Measurements from ENCODE around the gene ASPDH.
A peak's percentile ranks its signal among the peaks of the same experiment; 100 is the strongest.
"Not testable (repeated sequence)": the region's sequence is repeated elsewhere in the genome, so short reads cannot be mapped to it uniquely, and the experiment has no call there.

The ASPDH gene

DNA sequence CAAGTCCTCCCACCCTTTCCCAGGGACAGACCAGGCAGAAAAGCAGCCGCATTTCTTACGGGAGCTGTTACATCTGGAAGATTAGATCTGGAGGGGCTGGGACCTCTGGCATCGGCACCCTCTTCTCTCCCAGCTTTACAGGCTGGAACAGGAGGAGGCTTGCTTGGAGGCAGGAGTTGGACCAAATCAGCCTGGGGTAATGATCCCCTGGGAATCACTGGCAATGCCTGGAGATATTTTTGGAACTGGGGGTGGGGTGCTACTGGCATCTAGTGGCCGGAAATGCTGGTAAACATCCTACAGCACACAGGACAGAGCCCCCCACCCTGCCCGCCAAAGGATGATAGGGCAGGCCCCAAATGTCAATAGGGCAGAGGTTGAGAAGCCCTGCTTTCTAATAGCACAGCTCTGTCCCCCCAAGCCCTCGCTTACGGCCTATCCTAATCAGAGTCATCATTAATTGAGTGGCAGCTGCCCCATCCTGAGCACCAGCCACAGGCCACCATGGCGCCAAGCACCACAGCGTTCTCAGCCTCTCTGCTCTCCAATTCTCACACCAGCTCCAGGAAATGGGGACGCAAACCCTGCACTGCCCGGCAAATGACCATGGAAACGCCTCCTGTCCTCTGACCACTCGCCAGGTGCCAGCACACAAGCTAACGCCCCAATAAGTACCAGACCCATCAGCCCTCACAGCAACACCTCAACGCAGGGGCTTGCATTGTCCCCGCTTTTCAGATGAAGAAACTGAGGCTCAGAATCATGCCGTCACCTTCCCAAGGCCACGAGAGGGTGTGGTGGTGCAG lies 33.9 kb upstream of the ASPDH start:
- DNase-seq = no peak

DNA sequence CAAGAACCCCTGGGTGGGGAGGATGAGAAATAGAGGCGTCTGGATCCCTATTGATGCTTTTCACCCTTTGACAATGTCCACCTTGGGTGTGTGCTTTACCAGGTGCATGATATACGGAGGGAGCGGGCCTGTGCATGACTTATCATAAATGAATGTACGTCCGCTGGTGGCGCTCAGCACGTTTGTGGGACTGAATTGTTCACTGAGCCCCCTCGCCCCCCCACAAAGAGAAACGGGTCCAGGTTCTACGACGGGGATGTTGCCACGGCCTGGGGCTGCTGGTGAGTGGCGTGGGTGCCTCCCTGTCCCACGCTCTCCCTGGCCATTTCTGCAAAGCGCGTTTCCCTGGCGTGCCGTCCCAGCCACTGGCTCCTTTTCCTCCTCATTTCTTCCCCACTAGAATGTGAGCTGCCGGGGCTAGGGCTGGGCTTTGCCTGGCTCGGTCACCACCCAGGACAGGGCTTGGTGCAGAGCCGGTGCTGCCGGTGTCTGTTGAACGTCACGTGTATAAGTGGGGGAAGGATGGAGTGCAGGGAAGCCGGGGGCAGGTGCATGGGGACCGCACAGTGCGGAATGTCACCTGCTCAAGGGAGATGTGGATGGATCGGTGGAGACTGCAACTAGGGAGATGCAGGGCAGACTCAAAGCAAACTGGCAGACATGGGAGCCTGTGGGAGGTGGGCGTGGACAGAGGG lies 33.0 kb upstream of the ASPDH start:
- no peak for DNase-seq

DNA sequence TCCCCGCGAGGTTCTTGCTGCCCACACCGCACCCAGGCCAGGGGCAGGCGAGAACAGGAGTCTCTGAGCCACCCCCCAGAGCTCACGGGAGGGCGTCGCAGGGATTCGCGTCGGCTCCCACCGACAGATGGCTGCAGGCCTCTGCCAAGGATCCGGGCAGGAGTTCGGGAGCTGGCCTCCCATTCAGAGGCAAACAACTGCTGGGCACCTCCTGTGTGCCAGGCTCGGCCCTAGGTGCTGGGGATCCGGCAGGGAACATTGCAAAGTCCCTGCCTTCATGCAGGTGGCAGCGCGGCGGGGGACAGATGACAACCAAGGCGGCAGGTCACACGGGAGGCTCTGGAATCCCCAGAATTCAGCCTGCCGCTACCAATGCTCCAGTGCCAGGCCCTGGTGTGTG lies 29.2 kb upstream of the ASPDH start:
- DNase-seq = no peak

DNA sequence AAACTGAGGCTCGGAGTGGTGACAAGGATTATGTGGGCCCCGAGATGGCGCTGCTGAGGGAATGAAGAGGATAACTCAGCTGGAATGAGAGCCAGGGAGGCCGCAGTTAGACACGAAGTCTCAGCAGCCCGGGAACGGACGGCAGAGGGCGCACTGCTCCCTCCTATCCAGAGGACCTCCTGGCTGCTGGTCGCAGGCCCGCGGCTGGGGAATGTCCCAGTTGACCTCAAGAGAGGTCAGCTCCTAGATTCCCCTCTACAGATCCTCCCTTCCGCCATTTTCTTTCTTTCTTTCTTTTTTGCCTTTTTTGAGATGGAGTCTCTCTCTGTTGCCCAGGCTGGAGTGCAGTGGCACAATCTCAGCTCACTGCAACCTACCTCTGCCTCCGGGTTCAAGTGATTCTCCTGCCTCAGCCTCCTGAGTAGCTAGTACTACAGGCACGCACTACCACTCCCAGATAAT lies 24.1 kb upstream of the ASPDH start:
- peak; percentile 48 to 56 for DNase-seq

DNA sequence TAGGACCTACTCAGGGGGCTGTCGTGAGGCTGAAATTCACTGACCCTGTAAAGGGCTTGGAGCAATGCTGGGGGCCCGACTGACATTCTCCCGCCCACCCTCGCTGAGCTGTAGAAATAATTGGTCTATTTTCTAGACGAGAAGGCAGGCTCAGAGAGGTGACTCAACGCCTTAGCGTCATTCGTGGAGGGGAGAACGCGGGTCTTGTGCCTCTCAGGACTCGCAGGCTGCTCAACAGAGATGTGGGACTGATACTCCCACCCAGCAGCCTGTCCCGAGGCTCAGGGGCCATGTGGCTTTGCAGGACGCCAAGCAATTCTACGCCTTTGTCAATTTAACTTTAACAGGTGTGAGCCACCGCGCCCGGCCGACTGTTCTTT lies 23.6 kb upstream of the ASPDH start:
- no peak for DNase-seq

DNA sequence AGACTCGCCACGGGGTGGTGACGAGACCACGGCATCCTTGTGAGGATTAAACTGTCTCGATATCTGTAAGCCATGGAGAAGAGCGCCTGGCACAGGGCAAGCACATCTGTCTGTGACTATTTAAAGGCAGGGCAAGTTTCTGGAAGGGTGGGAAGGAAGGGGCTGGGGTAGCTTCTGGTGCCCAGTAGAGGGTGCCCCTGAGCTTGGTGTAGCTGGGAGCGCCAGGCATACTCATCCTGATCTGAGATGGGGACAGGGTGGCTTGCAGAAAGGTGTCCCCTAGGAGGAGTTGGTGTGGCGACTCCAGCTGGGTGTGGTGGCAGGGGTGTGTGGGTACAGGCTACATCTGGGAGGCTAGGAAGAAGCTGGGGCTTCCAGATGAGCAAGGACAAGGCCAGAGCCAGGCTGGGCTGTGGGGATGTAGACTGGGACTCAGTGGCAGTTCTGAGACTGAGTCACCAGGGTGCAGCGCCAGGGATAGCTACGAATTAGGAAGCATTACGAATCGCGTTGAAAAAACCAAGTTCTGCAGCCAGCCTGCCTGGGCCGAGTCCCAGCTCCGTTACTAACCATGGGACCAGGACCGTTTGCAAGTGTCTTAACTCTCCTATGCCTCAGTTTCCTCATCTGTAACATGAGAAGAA lies 23.1 kb upstream of the ASPDH start:
- DNase-seq = no peak

DNA sequence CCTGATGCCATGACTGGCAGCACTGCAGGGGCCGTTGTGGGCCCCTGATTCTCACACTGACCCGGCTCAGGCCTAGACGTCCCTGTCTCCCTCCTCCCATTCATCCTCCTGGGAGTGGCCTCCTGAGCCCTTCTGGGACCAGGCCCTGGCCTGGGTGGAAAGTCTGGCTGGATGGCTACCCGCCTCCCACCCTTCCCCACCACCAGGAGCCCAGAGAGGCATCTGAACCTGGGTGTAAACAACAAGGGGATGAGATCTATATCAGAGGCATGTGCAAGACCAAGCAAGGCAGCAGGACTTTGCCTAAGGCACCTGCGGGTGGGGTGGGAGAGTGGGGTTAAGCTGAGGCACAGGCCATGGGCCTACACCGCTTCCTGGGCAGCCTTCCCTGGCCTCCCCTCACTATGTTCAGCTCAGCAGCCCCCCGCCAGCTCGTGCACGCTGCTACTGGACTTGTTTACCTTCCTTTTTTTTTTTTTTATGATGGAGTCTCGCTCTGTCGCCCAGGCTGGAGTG lies 22.0 kb upstream of the ASPDH start:
- DNase-seq = no peak

DNA sequence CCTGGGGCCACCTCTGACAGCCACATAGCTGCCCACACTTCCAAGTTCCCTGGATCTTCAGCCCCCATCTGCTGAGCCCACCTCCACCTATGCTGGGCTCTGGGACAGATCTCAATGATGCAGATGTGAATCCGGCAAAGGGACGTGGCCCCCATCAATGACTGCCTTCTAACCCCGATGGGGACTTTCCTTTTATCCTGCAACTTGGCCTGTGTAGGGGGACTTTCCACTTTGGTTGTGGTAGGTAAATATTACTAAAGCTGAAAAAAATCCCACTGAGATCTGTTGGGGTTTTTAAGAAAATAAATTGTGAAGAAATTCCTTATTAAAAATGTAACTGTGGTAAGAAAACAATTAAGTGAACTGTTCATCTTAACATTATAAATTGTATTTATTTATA lies 20.8 kb upstream of the ASPDH start:
- no peak for DNase-seq

DNA sequence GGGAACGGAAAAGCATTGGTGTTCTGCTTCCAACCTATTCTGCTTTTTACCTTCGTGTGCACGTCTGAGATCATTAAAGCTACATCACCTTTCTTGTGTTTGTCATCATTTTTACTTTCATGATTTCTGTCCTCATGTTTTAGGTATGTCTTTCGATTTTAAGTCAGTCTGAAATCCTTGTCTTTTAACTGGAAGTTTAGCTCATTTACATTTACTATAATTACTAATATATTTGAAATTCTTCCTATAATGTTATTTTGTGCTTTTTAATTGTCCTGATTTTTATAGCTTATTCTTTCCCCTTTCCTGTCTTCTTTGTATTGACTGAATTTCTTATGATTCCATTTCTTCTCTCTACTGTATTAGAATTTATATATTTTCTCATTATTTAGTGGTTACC lies 19.2 kb upstream of the ASPDH start:
- DNase-seq = no peak

DNA sequence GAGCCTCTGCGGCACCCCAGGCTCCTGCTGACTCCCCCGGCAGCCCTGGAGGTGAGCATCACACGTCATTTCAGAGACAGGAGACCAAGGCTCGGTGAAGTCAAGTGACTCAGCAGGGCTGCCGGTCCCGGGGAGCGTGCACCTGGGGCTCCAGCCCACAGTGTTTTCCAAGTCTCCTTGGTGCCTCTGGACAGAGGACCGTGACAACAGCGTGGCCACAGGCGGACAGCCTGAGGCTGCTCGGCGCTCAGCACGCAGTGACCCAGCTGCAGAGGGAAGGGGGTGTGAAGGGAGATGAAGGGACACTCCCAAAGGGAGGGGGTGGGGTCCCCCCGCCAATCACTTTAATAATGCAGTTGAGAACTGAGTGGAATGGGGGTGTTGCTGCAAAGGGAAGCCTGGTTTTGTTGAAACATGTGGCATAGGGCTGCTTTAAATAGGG lies 17.5 kb upstream of the ASPDH start:
- DNase-seq = no peak

DNA sequence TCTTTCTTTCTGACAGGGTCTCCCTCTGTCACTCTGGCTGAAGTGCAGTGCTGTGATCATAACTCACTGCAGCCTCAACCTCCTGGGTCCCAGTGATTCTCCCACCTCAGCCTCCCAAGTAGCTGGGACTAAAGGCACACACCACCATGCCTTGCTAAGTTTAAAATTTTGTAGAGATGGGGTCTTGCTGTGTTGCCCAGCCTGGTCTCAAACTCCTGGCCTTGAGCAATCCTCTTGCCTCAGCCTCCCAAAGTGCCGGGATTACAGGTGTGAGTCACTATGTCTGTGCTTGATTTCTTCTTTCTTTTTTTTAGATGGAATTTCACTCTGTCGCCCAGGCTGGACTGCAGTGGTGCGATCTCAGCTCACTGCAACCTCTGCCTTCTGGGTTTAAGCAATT lies 14.3 kb upstream of the ASPDH start:
- not testable (repeated sequence) for DNase-seq

DNA sequence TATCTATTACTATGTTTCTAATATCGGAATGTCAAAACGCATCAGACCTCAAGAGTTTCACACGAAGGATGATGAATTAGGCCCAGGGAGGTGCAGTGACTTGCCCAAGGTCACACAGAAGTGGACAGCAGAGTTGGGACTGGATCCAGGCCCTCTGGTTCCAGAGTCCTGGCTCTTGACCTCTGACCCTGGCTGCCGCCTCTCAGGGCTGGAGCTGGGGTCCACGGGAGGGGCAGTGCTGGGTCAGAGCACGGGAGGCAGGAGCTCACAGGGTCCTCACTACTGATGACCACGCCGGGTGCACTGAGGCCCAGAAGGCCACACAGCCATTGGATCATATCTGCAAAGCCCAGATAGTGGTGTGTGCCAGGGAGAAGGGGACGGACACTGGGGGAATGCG lies 9.2 kb upstream of the ASPDH start:
- no peak for DNase-seq

DNA sequence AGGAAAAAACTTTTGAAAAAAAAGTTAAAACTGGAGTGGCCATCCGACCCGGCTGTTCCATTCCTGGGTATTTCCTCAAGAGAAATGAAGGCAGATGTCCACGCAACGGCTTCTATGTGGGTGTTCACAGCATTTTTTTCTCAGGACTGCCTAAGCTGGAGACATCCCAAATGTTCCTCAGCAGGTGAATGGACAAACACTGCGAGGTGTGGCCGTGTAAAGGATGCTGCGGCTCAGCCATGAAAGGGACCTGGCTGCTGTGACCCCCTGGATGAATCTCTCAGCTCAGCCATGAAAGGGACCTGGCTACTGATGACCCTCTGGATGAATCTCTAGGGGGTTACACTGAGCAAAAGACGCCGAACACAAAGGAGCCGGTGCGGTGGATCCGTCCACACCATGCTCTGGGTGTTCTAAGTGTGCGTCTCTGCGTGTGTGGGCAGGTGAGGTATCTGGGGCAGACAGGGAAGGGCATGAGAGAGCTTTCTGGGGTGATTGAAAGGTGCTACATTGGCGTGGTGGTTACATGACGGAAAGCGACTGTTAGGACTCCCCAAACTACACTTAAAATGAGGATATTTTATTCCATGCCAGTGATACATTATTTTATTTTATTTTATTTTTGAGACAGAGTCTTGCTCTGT lies 7.2 kb upstream of the ASPDH start:
- no peak for DNase-seq

DNA sequence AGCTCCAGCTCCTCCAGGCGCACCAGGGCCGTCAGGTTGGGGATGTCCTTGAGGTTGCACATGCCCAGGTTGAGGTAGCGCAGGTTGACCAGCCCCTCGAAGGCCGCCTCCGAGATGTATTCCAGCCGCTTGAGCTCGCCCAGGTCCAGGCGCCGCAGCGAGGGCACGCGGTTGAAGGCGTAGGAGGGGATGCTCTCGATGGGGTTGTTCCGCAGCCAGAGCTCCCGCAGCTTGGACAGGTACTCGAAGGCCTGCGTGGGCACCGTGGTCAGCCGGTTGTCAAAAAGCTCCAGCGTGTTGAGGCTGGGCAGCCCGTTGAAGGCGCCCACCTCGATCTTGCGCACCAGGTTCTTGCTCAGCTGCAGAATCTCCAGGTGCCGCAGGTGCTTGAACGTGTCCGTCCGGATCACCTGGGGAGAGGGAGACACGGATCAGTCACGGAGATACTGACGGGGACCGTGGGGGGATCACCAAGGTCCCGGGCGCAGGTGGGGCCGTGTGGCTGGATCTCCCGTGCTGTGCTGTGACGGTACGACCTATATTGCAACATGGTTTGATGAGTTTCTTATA lies 5.4 kb upstream of the ASPDH start:
- no peak for DNase-seq

DNA sequence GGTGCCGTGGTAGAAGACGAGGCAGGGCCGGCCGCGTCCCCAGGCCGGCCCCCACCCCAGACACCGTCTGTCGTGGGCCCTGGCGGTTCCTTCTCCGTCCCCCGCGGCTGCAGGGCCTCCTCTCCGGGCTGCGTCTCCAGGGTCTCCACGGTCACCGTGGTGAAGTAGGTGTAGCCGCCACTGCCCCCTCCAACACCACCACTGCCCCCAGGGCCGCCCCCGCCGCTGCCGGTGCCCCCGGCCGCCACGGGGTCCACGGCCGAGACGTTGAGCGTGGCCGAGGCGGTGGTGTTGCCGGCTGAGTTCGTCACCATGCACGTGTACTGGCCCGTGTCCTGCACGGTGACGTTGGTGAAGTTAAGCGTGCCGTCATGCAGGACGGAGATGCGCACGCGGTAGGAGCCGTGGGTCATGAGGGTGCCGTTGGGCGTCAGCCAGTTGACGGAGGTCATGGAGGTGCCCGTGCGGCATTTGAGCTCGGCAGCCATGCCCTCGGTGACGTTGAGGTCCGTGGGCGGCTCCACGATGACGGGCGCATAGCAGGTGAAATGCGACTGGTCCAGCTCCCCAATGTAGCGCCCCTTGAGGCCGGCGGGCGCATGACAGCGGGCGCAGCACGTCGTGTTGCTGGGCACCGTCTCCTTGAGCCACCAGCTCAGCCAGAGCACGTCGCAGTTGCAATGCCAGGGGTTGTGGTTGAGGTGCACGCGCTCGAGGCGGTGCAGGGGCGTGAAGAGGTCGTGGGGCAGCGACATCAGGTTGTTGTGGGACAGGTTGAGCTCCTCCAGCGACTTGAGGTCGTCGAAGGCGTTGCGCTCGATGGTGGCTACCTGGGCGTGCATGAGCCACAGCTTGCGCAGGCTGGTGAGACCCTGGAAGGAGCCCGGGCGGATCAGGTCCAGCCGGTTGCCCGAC lies 4.6 kb upstream of the ASPDH start:
- no peak for DNase-seq

DNA sequence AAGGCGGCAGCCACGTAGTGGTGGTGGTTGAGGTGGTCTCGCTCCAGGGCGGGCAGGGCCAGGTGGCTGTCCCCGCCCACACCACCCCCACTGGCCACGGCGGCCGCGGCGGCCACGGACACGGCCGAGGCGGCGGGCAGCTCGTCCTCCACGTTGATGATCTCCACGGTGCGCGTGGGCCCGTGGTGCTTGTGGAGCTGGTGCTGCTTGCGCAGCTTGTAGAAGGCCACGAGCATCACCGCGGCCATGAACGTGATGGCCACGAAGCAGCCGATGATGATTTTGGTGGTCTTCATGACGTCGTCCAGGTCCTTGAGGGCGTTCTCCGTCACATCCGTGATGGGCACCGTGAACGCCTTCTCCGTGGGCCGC lies 4.0 kb upstream of the ASPDH start:
- DNase-seq = no peak

DNA sequence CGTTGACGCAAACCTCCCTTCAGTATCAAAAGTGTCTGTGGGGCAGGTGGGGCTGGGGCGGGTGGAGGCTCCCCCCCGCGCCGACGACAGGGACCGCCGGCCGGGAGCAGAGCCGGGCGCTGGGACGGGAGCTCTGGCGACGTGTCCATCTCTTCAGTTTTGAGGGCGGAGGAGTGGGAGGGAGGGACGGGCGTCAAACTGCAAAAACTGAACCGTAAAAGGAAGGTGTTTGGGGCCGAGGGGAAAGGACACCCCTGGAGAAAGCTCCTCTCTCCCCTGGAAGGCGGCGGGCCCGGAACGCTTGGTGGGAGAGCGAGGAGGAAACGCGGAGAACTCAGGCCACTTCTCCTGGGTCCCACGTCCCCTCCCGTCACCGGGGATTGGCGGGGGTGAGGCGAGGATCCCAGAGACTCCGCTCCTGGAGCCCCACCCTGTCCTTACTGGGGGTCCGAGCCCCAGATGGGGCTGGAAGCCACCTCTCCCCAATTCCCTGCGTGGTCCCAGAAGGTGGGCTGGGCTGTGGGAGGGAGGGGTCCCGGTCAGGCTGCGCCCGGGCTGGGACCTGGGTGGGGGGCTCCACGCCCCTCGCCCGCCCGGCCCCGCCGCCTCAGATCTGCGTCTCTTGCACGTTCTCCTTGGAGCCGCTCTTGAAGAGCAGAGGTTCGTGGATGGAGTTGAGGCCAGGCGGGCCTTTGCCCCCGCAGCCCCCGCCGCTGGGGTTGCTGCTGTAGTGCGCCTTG lies 3.4 kb upstream of the ASPDH start:
- no peak for DNase-seq

DNA sequence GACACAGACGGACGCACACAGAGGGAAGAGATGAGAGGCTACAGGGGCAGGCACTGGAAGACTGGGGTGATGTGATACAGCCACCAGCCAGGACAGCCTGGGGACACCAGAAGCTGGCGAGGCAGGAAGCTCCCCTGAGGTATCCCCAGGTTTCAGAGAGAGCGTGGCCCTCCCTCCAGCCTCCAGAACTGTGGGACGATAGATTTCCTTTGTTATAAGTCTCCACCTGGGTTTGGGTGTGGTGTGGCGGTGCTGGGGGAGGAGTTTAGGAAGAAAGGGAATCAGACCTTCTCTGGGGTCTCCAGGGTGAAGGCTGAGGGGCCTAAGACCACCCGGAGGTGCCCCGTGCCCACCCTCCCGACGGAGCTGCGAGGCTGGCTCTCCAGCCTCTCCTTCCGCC lies 2.7 kb upstream of the ASPDH start:
- no peak for DNase-seq

DNA sequence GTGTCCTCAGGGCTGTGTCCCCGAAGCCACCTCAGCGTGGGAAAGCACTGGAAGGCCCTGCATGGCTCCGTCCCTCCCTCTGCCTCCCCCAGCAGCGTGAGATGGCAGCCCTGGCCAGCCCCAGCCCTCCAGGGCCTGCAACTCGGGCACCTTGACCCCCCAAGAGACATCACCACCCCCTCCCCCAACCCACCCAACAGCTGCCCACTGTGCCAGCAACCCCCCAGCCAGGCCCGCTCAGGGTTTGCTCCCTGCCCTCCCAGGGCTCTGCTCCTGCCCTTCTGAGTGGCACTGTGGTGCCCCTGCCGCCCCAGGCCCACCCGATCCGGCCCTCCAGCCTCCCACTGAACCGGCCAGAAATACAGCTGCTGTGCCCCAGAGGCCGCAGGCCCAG lies 1.5 kb upstream of the ASPDH start:
- DNase-seq = no peak

DNA sequence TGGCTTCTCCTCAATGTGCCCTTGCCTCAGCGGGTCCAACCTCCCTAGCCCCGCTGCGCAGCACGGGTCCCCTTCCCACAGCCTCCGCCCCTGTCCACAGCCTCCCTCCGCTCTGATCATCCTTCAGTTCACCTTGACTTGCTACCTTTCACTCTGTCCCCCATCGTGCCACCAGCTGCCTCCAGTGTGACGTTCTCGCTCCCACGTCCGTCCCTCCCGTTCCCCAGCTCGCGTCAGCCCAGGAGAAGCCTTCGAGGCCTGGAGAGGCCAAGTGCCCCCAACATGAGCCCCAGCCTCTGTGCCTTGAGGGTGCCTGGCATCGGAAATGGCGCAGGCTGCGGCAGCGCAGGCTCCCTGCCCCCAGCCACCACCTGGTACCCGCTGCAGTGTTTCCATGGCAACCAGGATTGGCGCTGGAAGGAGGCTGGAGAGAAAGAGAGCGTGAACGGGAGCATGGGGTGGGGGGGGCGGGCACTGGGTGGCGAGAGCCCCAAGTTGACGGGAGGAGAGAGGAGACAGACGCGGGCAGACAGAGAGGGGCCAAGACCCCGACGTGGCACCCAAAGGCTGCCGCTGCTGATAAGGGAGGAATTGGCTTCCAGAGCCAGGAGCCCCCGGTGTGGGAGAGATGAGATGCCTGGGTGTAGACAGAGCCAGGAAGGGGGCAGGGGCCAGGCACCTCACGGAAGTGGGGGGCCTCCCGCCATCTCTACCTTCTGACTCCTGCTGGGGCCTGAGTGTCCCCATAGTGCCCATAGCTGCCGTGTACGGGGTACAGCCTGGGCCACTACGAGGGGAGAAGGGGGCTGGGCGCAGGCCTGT lies 844 bp upstream of the ASPDH start:
- no peak for DNase-seq
